Spleen (tissue), 11 donors: ENCODE results near the gene BNC2. TPM values are rescaled to one million over a fixed set of nuclear protein-coding genes. Genes with fewer than 3 reads are reported as not detected.

ENCODE experiments used
- DNase-seq: peaks from one replicate; pipeline ENCODE4 v3.0.0-alpha.2; 2020
- H3K27ac ChIP-seq, 8 donors: fragments of 200-600 bp; sonication (generic) in 7 of 8; 1 replicate in 4 of 8; 2 replicates in 4 of 8; pipeline versions ENCODE4 v1.5.0 to v1.8.0; 2016 to 2021; ENCODE audit warnings: inconsistent platforms in 4 of 8, mild to moderate bottlenecking in 4 of 8, moderate library complexity in 1 of 8
- H3K27me3 ChIP-seq, 7 donors: fragments of 200-600 bp; sonication (generic) in 6 of 7; replicated peaks in 1 of 7; 1 replicate in 4 of 7; 2 replicates in 3 of 7; pipeline versions ENCODE4 v1.5.0 to v1.8.0; 2016 to 2021; ENCODE audit warnings: inconsistent platforms in 3 of 7, mild to moderate bottlenecking in 1 of 7
- H3K36me3 ChIP-seq, 6 donors: fragments of 200-600 bp; sonication (generic) in 5 of 6; 1 replicate in 4 of 6; 2 replicates in 2 of 6; pipeline versions ENCODE4 v1.5.0 to v1.8.0; 2016 to 2021; ENCODE audit warnings: inconsistent platforms in 2 of 6
- H3K4me1 ChIP-seq, 6 donors: fragments of 200-600 bp; sonication (generic) in 5 of 6; 1 replicate in 3 of 6; 2 replicates in 3 of 6; pipeline versions ENCODE4 v1.5.0 to v1.8.0; 2016 to 2021; ENCODE audit warnings: inconsistent platforms in 3 of 6
- H3K4me3 ChIP-seq, 8 donors: fragments of 200-600 bp; sonication (generic) in 7 of 8; 1 replicate in 4 of 8; 2 replicates in 4 of 8; pipeline versions ENCODE4 v1.5.0 to v1.8.0; 2016 to 2021; ENCODE audit warnings: inconsistent platforms in 4 of 8, mild to moderate bottlenecking in 4 of 8, moderate library complexity in 2 of 8
- H3K9me3 ChIP-seq, 8 donors: fragments of 200-600 bp; sonication (generic) in 7 of 8; 1 replicate in 4 of 8; 2 replicates in 4 of 8; pipeline versions ENCODE4 v1.5.0 to v1.8.0; 2016 to 2021; ENCODE audit warnings: inconsistent platforms in 4 of 8
- CTCF ChIP-seq, 11 experiments: fragments of 200-600 bp in 7 of 11; fragments of 450-650 bp in 4 of 11; sonication (generic) in 4 of 11; IDR thresholded peaks in 8 of 11; conservative IDR thresholded peaks in 3 of 11; 1 replicate in 7 of 11; 2 replicates in 4 of 11; pipeline versions ENCODE4 v1.4.0 to v1.8.0; 2016 to 2021; ENCODE audit warnings: antibody characterized with exemption in 11 of 11, inconsistent platforms in 4 of 11, mild to moderate bottlenecking in 1 of 11
- POLR2A ChIP-seq, 3 donors: fragments of 450-650 bp; IDR thresholded peaks; one replicate each; pipeline ENCODE4 v1.5.1; 2017; ENCODE audit warnings: antibody characterized with exemption in 3 of 3, mild to moderate bottlenecking in 1 of 3
- POLR2AphosphoS5 ChIP-seq, 3 donors: sonication (generic); formaldehyde crosslinking; IDR thresholded peaks; one replicate each; pipeline ENCODE4 v1.5.1; 2017; ENCODE audit warnings: antibody characterized with exemption in 3 of 3
- WGBS, 5 donors: extraction: QIAGEN DNeasy Blood & Tissue Kit in 3 of 5; methylation state at CpG; one replicate each; pipeline versions ENCODE4 v1.1.5 to v1.1.7; 2013 to 2018; 5-methylcytosine and 5-hydroxymethylcytosine counted together
- intact Hi-C: fragments of 100-400 bp; cut with DNase I; formaldehyde crosslinking; loops from one replicate; pipeline ENCODE4 v1.15.0; 2023; ENCODE audit warnings: low total_unique reads
- polyA plus RNA-seq, 3 donors: library from polyadenylated mRNA; stranded (reverse); fragments of 200-250 nt; gene quantifications; one replicate each; pipeline ENCODE4 v1.2.1, GENCODE V29; 2013
- total RNA-seq, 7 donors: library from RNA; depleted of rRNA in 3 of 7; stranded (reverse); fragments of >200 nt in 3 of 7; fragmentation: NEBNext Ultra II Directional in 4 of 7; extraction: Animal tissue kit (Norgen Biotek cat#: 25700) in 4 of 7; gene quantifications; one replicate each; pipeline versions ENCODE4 v1.1.0 to v1.2.1, GENCODE V29; 2016 to 2021
- donor health status: healthy with polysubstance abuse.
- donor health status: DM: no; HTN: no; CAD: no; lungs with moderate emphysema.
- donor health status: DM: no; HTN: no; CAD: no.
- donor health status: Bipolar disorder and iron deficiency.
- donor health status: healthy.
- donor health status: DM: no; HTN: no; CAD: no.
- donor health status: DM: yes; HTN: yes; CAD: no.

Gene BNC2
- total and polyA plus RNA-seq, 10 donors = 0.07 to 4.3 (median 1.3) TPM

- H3K4me3 ChIP-seq = no peak overlapping the region
- H3K9me3 ChIP-seq = peaks cover 0 to 6% (median 0%) of the 10 kb centered on the region in 8 donors
- H3K27ac ChIP-seq = no peak overlapping the region
- 79 to 97% (median 91%) methylated on average over 2 of the region's 2 CpGs for WGBS, 5 donors
- peaks cover 0 to 6% (median 0%) of the 10 kb centered on the region in 7 donors for H3K27me3 ChIP-seq
- no peaks in the 10 kb centered on the region for H3K36me3 ChIP-seq
- intact Hi-C loops = no loop called here
- no peak for DNase-seq
- TF ChIP-seq CTCF (IDR thresholded peaks at IDR 0.05 in 8 of 11, conservative IDR thresholded peaks at IDR 0.05 in 3 of 11) (no peak), POLR2AphosphoS5 (IDR thresholded peaks at IDR 0.05) (no peak), POLR2A (IDR thresholded peaks at IDR 0.05) (no peak)
- no peaks in the 10 kb centered on the region for H3K4me1 ChIP-seq
Measured at GRCh38 chr9:16407617-16408016, 462.9 kb downstream of the BNC2 start.

GRCh38 chr9:16406526-16407225 is 463.8 kb downstream of the BNC2 start:
- Histone ChIP-seq H3K36me3 (no peaks in the 10 kb centered on the region), H3K9me3 (peaks cover 0 to 6% (median 0%) of the 10 kb centered on the region in 8 donors), H3K27me3 (peaks cover 0 to 6% (median 0%) of the 10 kb centered on the region in 7 donors), H3K4me1 (no peaks in the 10 kb centered on the region), H3K27ac (no peak overlapping the region), H3K4me3 (no peak overlapping the region)
- 75 to 85% (median 82%) methylated on average over 12 of the region's 12 CpGs for WGBS, 5 donors
- no peak for TF ChIP-seq POLR2A (IDR thresholded peaks at IDR 0.05)
- no peak for TF ChIP-seq POLR2AphosphoS5 (IDR thresholded peaks at IDR 0.05)
- no peak for TF ChIP-seq CTCF (IDR thresholded peaks at IDR 0.05 in 8 of 11, conservative IDR thresholded peaks at IDR 0.05 in 3 of 11)
- no peak for DNase-seq
- intact Hi-C loops = no loop called here

GRCh38 chr9:16405421-16405820 is 465.0 kb downstream of the BNC2 start:
- peaks cover 0 to 6% (median 0%) of the 10 kb centered on the region in 8 donors for H3K9me3 ChIP-seq
- intact Hi-C loops = no loop called here
- no peaks in the 10 kb centered on the region for H3K36me3 ChIP-seq
- H3K27ac ChIP-seq = no peak overlapping the region
- H3K4me1 ChIP-seq = no peaks in the 10 kb centered on the region
- 67 to 76% (median 73%) methylated on average over 3 of the region's 3 CpGs for WGBS, 5 donors
- no peak overlapping the region for H3K4me3 ChIP-seq
- DNase-seq = no peak
- no peak for TF ChIP-seq POLR2A (IDR thresholded peaks at IDR 0.05)
- TF ChIP-seq CTCF (IDR thresholded peaks at IDR 0.05 in 8 of 11, conservative IDR thresholded peaks at IDR 0.05 in 3 of 11) = no peak
- TF ChIP-seq POLR2AphosphoS5 (IDR thresholded peaks at IDR 0.05) = no peak
- H3K27me3 ChIP-seq = peaks cover 0 to 6% (median 0%) of the 10 kb centered on the region in 7 donors

GRCh38 chr9:16401701-16402100 is 468.8 kb downstream of the BNC2 start:
- TF ChIP-seq POLR2A (IDR thresholded peaks at IDR 0.05) (no peak), CTCF (IDR thresholded peaks at IDR 0.05 in 8 of 11, conservative IDR thresholded peaks at IDR 0.05 in 3 of 11) (no peak), POLR2AphosphoS5 (IDR thresholded peaks at IDR 0.05) (no peak)
- intact Hi-C loops = no loop called here
- H3K36me3 ChIP-seq = no peaks in the 10 kb centered on the region
- no peak for DNase-seq
- H3K9me3 ChIP-seq = peaks cover 0 to 6% (median 0%) of the 10 kb centered on the region in 8 donors
- no peaks in the 10 kb centered on the region for H3K27me3 ChIP-seq
- H3K4me3 ChIP-seq = no peak overlapping the region
- H3K27ac ChIP-seq = no peak overlapping the region
- 12 to 18% (median 14%) methylated on average over 6 of the region's 6 CpGs for WGBS, 5 donors
- H3K4me1 ChIP-seq = no peaks in the 10 kb centered on the region
